ENCODE measurements around the gene AK3.
"Not testable (repeated sequence)": the region's sequence is repeated elsewhere in the genome, so short reads cannot be mapped to it uniquely, and the experiment has no call there.

The AK3 gene

GRCh38 chr9:4662989-4663792 is 77.8 kb downstream of the AK3 start:
- H3K4me3 ChIP-seq (ENCODE audit: low read depth, low read length), result peak overlapping the region; percentile 71
- no peak for DNase-seq (ENCODE audit: low read depth)
- TF ChIP-seq CTCF (IDR thresholded peaks at IDR 0.05; ENCODE audit: control insufficient read depth, extremely low read depth, insufficient read depth), result no peak

GRCh38 chr9:4662108-4662988 is 78.7 kb downstream of the AK3 start, which contains the start of gene PLPP6:
TSS of gene PLPP6 (plus strand) at chr9:4662294. CDS start at chr9:4662376, 82 bp downstream.
- H3K4me3 ChIP-seq (ENCODE audit: low read depth, low read length), result peak within 1 kb of the TSS; percentile 71
- TF ChIP-seq CTCF (IDR thresholded peaks at IDR 0.05; ENCODE audit: control insufficient read depth, extremely low read depth, insufficient read depth), result peak; percentile 88
- peak; percentile 81 for DNase-seq (ENCODE audit: low read depth)

GRCh38 chr9:4661611-4662010 is 79.4 kb downstream of the AK3 start:
- H3K4me3 ChIP-seq (ENCODE audit: low read depth, low read length), result peak overlapping the region; percentile 71
- DNase-seq (ENCODE audit: low read depth), result no peak

GRCh38 chr9:4661165-4661564 is 79.8 kb downstream of the AK3 start:
- TF ChIP-seq CTCF (IDR thresholded peaks at IDR 0.05; ENCODE audit: control insufficient read depth, extremely low read depth, insufficient read depth), result no peak
- H3K4me3 ChIP-seq (ENCODE audit: low read depth, low read length), result no peak overlapping the region
- no peak for DNase-seq (ENCODE audit: low read depth)

More at GRCh38 chr9:4661611-4662010, 79.4 kb downstream of the AK3 start:
- no peak for TF ChIP-seq CTCF (IDR thresholded peaks at IDR 0.05; ENCODE audit: control insufficient read depth, extremely low read depth, insufficient read depth)

GRCh38 chr9:4660665-4661064 is 80.3 kb downstream of the AK3 start:
- not testable (repeated sequence) for H3K4me3 ChIP-seq (ENCODE audit: low read depth, low read length); DNase-seq (ENCODE audit: low read depth)

All from LNCaP clone FGC (cell line).